ENCODE results near the gene UBN2.
"Not testable (repeated sequence)": the region's sequence is repeated elsewhere in the genome, so short reads cannot be mapped to it uniquely, and the experiment has no call there.

UBN2 gene

GRCh38 chr7:139230774-139231512 is at the start of gene UBN2:
UBN2 (plus strand) TSS chr7:139231237; CDS start chr7:139231485, 248 bp downstream.
- peak; percentile 83 for DNase-seq

DNA sequence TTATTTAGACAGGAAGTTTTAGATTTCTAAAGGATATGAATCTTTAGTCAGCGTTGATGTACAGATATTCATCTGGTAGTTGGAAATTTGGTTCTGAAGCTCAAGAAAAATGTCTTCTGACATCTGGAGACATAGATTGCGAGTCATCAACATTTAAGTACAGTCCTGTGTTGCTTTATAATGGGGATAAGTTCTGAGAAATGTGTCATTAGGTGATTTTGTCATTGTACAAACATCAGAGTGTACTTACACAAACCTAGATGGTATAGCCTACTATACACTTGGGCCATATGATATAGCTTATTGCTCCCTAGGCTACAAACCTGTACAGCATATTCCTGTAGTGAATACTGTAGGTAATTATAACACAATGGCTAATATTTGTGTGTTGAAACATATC is 49.6 kb upstream of the UBN2 start:
- no peak for DNase-seq

- no peak for DNase-seq
Observed at GRCh38 chr7:139182363-139182762, 48.7 kb upstream of the UBN2 start.

- DNase-seq = no peak
Observed at GRCh38 chr7:139183251-139183650, 47.8 kb upstream of the UBN2 start.

DNA sequence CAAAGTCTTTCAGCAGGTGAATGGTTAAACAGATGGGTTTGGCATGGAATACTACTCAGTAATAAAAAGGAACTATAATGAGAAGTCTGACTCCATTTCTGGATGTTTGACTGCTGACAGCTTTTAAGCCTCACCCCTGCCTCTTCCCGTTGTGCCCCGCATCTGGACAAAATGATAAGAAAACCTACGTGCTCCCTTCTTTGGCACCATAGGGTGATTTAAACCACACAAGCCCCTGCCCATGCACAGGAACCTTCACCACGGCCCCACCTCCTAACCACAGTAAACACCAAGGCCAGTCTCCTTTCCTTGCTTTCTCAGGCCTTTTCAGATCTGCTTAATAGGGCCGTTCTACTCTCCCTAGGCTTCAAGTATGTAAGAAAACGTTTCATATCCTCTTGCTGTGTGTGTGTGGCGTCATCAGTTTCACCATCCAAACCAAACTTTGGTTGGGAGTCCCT is 47.1 kb upstream of the UBN2 start:
- DNase-seq = no peak

DNA sequence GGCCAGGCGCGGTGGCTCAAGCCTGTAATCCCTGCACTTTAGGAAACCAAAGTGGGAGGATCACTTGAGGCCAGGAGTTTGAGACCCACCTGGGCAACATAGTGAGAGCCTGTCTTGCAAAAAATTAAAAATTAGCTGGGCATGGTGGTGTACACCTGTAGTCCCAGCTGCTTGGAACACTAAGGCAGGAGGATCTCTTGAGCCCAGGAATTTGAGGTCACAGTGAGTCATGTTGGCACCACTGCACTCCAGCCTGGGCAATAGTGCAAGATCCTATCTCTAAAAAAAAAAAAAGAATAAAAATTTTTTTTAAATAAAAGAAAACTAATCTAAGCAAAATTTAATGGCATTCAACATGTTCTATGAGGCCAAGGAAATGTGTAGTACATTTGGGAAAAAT is 44.9 kb upstream of the UBN2 start:
- DNase-seq = no peak

GRCh38 chr7:139189357-139189756 is 41.7 kb upstream of the UBN2 start:
- DNase-seq = no peak

- no peak for DNase-seq
Observed at GRCh38 chr7:139192014-139192706, 38.9 kb upstream of the UBN2 start.

GRCh38 chr7:139200382-139200781 is 30.7 kb upstream of the UBN2 start:
- no peak for DNase-seq

- DNase-seq = no peak
Observed at GRCh38 chr7:139203992-139204391, 27.0 kb upstream of the UBN2 start.

DNA sequence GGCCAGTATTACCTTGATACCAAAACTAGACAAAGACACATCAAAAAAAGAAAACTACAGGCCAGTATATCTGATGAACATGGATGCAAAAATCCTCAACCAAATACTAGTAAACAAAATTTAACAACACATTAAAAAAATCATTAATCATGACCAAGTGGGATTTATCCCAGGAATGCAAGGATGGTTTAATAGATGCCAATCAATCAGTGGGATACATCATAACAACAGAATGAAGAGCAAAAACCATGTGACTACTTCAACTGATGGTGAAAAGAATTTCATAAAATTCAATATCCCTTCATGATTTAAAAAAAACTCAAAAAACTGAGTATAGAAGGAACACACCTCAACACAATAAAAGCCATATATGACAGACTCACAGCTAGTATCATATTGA is 25.2 kb upstream of the UBN2 start:
- no peak for DNase-seq

DNA sequence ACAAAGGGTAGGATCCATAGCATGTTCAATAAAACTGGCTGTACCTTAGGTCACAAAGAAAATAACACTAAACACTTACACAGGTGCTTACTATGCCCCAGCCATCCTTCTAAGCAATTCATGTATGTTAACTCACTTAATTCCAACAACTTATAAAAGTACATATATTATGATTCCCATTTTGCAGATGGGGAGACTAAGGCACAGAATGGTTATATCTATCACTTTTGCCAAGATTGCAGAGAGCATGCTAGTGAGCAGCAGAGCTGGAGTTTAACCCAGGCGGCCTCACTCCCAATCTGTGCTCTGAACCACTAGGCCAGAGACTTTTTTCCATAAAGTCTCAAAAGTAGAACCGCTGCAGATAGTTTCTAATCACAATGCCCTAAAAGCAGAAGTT is 18.9 kb upstream of the UBN2 start:
- DNase-seq = no peak

DNA sequence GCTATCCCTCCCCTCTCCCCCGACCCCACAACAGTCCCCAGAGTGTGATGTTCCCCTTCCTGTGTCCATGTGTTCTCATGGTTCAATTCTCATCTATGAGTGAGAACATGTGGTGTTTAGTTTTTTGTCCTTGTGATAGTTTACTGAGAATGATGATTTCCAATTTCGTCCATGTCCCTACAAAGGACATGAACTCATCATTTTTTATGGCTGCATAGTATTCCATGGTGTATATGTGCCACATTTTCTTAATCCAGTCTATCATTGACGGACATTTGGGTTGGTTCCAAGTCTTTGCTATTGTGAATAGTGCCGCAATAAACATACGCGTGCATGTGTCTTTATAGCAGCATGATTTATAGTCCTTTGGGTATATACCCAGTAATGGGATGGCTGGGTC is 17.5 kb upstream of the UBN2 start:
- DNase-seq = not testable (repeated sequence)

DNA sequence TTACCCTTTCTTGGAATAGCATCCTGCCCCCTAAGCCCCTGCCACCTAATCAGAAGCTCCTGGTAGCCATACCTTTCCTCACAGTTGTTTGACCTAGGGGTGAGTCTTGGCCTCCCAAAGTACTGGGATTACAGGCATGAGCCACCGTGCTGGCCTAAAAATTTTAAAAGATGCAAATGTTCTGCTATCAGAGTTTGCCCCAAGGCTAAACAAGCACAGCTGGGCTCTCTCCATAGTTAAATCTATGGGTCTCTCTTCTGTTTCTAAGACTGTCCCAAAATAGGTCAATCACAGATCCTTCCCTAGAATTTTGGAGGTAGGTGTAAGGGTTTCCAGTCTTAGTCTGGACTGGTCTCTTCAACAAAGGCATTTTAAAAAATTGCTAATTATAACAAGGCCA is 12.9 kb upstream of the UBN2 start:
- no peak for DNase-seq

GRCh38 chr7:139224219-139224618 is 6.8 kb upstream of the UBN2 start:
- no peak for DNase-seq

GRCh38 chr7:139224836-139225235 is 6.2 kb upstream of the UBN2 start:
- not testable (repeated sequence) for DNase-seq

GRCh38 chr7:139225286-139226157 is 5.5 kb upstream of the UBN2 start:
- DNase-seq = not testable (repeated sequence)

DNA sequence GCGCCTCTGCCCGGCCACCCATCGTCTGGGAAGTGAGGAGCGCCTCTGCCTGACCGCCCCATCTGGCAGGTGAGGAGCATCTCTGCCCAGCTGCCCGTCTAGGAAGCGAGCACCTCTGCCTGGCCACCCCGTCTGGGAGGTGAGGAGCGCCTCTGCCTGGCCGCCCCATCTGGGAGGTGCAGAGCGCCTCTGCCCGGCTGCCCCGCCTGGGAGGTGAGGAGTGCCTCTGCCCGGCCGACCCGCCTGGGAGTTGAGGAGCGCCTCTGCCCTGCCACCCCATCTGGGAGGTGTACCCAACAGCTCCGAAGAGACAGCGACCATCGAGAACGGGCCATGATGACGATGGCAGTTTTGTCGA is 4.9 kb upstream of the UBN2 start:
- not testable (repeated sequence) for DNase-seq

DNA sequence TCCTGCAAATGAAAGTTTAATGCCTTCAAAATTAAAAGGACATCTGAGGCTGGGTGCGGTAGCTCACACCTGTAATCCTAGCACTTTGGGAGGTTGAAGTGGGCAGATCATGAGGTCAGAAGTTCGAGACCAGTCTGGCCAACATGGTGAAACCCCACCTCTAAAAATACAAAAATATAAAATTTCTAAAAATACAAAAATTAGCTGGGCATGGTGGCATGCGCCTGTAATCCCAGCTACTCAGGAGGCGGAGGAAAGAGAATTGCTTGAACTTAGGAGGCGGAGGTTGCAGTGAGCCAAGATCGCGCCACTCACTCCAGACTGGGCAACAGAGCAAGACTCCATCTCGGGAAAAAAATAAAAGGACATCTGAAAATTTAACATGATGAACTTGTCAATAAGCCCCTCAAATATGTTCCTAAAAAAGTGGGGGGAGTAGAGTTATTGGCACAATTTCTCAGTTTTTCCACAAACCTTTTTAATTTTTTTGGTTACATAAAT is 4.0 kb upstream of the UBN2 start:
- not testable (repeated sequence) for DNase-seq

GRCh38 chr7:139230023-139230422 is 1.0 kb upstream of the UBN2 start:
- no peak for DNase-seq

GRCh38 chr7:139230484-139230773 is 608 bp upstream of the UBN2 start:
- no peak for DNase-seq

DNA sequence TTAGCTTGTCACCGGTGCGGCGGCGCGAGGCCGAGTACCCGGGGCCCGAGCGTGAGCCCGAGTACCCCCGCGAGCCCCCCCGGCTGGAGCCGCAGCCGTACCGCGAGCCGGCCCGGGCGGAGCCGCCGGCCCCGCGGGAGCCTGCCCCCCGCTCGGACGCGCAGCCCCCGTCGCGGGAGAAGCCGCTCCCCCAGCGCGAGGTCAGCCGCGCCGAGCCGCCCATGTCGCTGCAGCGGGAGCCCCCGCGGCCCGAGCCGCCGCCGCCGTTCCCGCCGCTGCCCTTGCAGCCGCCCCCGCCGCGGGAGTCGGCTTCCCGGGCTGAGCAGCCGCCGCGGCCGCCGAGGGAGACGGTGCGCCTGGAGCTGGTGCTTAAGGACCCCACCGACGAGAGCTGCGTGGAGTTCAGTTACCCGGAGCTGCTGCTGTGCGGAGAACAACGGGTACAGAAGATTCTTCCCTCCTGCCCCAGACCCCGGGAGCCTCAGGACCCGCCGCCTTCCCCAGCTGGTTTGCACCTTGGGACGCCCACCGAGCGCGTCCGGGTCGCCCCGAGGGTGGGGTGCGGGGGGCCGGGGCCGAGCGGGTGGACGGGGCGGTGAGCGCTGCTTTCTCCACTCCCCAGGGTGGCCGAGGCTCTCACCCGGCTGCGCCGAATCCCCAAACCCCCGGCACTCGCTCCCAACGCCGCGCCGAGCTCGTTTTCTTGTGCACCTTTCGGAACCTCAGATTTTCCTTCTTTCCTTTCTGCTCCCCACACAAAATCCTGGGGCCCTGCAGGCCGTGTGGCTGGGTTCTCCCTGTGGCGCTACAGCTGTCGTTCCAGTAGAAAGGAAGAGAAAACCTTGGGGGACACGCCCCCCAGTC is 708 bp downstream of the UBN2 start:
- DNase-seq = no peak

GRCh38 chr7:139232377-139232717 is 1.3 kb downstream of the UBN2 start:
- no peak for DNase-seq

Measured in NCI-H446 treated with DMSO at 0.1 percent for 48 hours (cell line).